Fibroblast of lung (primary cell): ENCODE measurements around the gene PCSK2. TPM values are rescaled to one million over a fixed set of nuclear protein-coding genes. Genes with fewer than 3 reads are reported as not detected.

Source experiments
- DNase-seq, 2 donors: peaks; one replicate each; pipeline versions ENCODE4 v3.0.0 to v3.0.0-alpha.2; 2010; ENCODE audit warnings: low read depth in 2 of 2
- H2AFZ ChIP-seq: 2 replicates; pipeline ENCODE4 v1.5.1; 2012; ENCODE audit warnings: low read length, control low read depth, inconsistent platforms
- H3K27ac ChIP-seq: 2 replicates; pipeline ENCODE4 v1.5.1; 2011; ENCODE audit warnings: low read length, control low read depth; ENCODE audit not compliant: insufficient read depth
- H3K27me3 ChIP-seq: 2 replicates; pipeline ENCODE4 v1.5.1; 2011; ENCODE audit warnings: mild to moderate bottlenecking, low read length; ENCODE audit not compliant: control insufficient read depth, insufficient read depth
- H3K36me3 ChIP-seq: 2 replicates; pipeline ENCODE4 v1.5.1; 2011; ENCODE audit warnings: low read length; ENCODE audit not compliant: control insufficient read depth, insufficient read depth
- H3K4me1 ChIP-seq: 2 replicates; pipeline ENCODE4 v1.5.1; 2011; ENCODE audit warnings: low read length; ENCODE audit not compliant: control insufficient read depth, insufficient read depth; ENCODE audit errors: extremely low read depth
- H3K4me2 ChIP-seq: 2 replicates; pipeline ENCODE4 v1.5.1; 2011; ENCODE audit warnings: low read length, control low read depth; ENCODE audit not compliant: insufficient read depth; ENCODE audit errors: extremely low read depth
- H3K4me3 ChIP-seq, 4 experiments: fragments of 200-600 bp in 1 of 4; sonication (generic) in 1 of 4; replicated peaks in 1 of 4; 2 replicates each; pipeline ENCODE4 v1.5.1; 2011 to 2016; ENCODE audit warnings: low read length in 4 of 4, low read depth in 3 of 4, mild to moderate bottlenecking in 3 of 4, control low read depth in 2 of 4, inconsistent platforms in 1 of 4, mixed read lengths in 1 of 4; ENCODE audit not compliant: insufficient read depth in 1 of 4; ENCODE audit errors: control extremely low read depth in 1 of 4
- H3K79me2 ChIP-seq: 2 replicates; pipeline ENCODE4 v1.5.1; 2012; ENCODE audit warnings: mild to moderate bottlenecking, low read length, inconsistent platforms; ENCODE audit not compliant: control insufficient read depth, insufficient read depth
- H3K9ac ChIP-seq: 2 replicates; pipeline ENCODE4 v1.5.1; 2011; ENCODE audit warnings: mild to moderate bottlenecking, low read length, control low read depth; ENCODE audit not compliant: insufficient read depth
- H3K9me3 ChIP-seq: 2 replicates; pipeline ENCODE4 v1.5.1; 2012; ENCODE audit warnings: low read depth, low read length; ENCODE audit not compliant: control insufficient read depth, insufficient read depth
- H4K20me1 ChIP-seq: 2 replicates; pipeline ENCODE4 v1.5.1; 2011; ENCODE audit warnings: low read length; ENCODE audit not compliant: control insufficient read depth, insufficient read depth; ENCODE audit errors: extremely low read depth
- EZH2 ChIP-seq: IDR thresholded peaks from 2 replicates; pipeline ENCODE4 v1.5.1; 2012; ENCODE audit warnings: low read length, control low read depth, mild to moderate bottlenecking; ENCODE audit errors: missing control alignments
- polyA plus RNA-seq, 2 donors: library from polyadenylated mRNA; depleted of rRNA in 1 of 2; stranded (reverse) in 1 of 2; unstranded in 1 of 2; fragments of >200 nt; gene quantifications; 2 replicates each; pipeline ENCODE4 v1.2.1, GENCODE V29; 2011 to 2012; ENCODE audit warnings: missing spikeins in 1 of 2
- total RNA-seq: library from RNA; depleted of rRNA; stranded (reverse); fragments of >200 nt; gene quantifications from 2 replicates; pipeline ENCODE4 v1.2.1, GENCODE V29; 2014
- TF ChIP-seq, protein P1 (sequence below), 2 donors: IDR thresholded peaks in 1 of 2; conservative IDR thresholded peaks in 1 of 2; 1 replicate in 1 of 2; 2 replicates in 1 of 2; pipeline ENCODE4 v1.5.1; 2011 to 2012; ENCODE audit warnings: low read length in 2 of 2, control low read depth in 1 of 2, inconsistent platforms in 1 of 2, low read depth in 1 of 2, mild to moderate bottlenecking in 1 of 2

The PCSK2 gene
- total and polyA plus RNA-seq, 2 donors (not counting 1 experiment from before 2014, with no cell fraction given): under 0.01 to 1.2 TPM

DNA sequence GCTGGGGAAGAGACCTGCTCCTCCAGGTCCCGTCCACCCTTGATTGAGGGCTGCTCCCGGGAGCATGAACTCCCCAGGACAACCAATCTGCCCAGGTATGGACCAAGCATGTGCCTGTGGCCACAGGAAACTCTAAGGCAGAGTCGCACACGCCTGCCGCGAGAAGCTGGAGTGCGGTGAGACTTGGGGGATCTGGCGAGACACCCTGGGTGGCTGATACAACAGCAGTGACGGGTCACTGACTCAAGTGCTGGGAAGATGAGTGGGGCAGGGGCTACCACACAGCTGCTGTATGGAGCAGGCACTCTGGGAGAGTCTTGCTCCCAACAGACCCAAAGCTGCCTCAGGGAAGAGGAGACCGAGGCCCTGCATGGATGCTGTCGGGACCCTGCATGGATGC, 264.2 kb downstream of the PCSK2 start:
- Histone ChIP-seq H3K4me3 (no peak overlapping the region), H2AFZ (no peak overlapping the region), H3K4me2 (no peak overlapping the region), H3K79me2 (no peaks in the 10 kb centered on the region), H3K27me3 (peaks cover 3% of the 10 kb centered on the region), H3K9ac (no peak overlapping the region), H3K4me1 (no peaks in the 10 kb centered on the region), H3K27ac (no peak overlapping the region), H3K36me3 (no peaks in the 10 kb centered on the region), H3K9me3 (no peaks in the 10 kb centered on the region), H4K20me1 (no peaks in the 10 kb centered on the region)
- no peak for TF ChIP-seq EZH2
- TF ChIP-seq, protein P1, sequence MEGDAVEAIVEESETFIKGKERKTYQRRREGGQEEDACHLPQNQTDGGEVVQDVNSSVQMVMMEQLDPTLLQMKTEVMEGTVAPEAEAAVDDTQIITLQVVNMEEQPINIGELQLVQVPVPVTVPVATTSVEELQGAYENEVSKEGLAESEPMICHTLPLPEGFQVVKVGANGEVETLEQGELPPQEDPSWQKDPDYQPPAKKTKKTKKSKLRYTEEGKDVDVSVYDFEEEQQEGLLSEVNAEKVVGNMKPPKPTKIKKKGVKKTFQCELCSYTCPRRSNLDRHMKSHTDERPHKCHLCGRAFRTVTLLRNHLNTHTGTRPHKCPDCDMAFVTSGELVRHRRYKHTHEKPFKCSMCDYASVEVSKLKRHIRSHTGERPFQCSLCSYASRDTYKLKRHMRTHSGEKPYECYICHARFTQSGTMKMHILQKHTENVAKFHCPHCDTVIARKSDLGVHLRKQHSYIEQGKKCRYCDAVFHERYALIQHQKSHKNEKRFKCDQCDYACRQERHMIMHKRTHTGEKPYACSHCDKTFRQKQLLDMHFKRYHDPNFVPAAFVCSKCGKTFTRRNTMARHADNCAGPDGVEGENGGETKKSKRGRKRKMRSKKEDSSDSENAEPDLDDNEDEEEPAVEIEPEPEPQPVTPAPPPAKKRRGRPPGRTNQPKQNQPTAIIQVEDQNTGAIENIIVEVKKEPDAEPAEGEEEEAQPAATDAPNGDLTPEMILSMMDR (conservative IDR thresholded peaks at IDR 0.05 in 1 of 2, IDR thresholded peaks at IDR 0.05 in 1 of 2; ENCODE audit: low read depth in 1 of 2, low read length in 2 of 2): no peak
- no peak for DNase-seq

DNA sequence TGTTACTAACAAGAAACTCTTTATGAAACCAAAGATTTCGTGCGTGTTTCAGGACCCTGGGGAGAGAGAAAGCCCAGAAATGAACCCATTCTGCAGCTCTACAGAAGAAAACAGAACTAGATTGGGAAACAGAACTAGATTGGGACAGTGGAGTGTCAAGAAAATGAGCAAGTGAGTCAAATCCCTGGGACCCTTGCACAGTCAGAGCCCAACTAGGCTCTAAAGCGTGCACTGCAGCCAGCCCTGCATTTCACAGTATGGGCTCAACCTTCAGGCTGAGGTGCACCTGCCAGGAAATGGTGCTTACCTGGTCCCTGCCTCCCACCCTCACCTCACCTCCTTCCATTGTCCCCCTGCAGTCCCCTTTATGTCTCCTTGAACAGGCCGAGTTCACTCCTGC, 264.6 kb downstream of the PCSK2 start:
- H3K4me3 ChIP-seq: no peak overlapping the region
- no peaks in the 10 kb centered on the region for H3K4me1 ChIP-seq
- H3K4me2 ChIP-seq: no peak overlapping the region
- no peak overlapping the region for H3K27ac ChIP-seq
- H3K9ac ChIP-seq: no peak overlapping the region
- TF ChIP-seq, protein P1 (conservative IDR thresholded peaks at IDR 0.05 in 1 of 2, IDR thresholded peaks at IDR 0.05 in 1 of 2; ENCODE audit: low read depth in 1 of 2, low read length in 2 of 2): no peak
- no peak for TF ChIP-seq EZH2
- H2AFZ ChIP-seq: no peak overlapping the region
- no peaks in the 10 kb centered on the region for H3K79me2 ChIP-seq
- H3K36me3 ChIP-seq: no peaks in the 10 kb centered on the region
- H3K27me3 ChIP-seq: peaks cover 3% of the 10 kb centered on the region
- no peaks in the 10 kb centered on the region for H3K9me3 ChIP-seq
- H4K20me1 ChIP-seq: no peaks in the 10 kb centered on the region
- DNase-seq: no peak

DNA sequence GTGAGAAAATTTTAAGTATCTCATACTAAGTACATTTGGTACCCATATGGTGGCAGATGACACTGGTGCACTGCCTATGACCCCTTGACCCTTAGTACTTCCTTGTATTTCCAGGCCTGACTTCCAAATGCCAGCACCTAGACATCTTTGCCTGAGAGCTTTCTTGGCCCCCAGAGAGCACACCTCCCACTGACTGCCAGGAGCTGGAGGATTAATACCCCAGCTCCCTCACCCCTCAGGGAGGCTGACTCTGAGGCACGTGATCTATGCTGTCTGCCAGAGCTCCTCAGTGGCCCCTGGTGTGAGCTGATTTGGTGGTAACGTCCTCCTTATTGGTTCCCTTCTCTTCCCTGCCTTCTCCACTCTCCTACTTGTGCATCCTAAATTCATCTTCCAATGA, 266.3 kb downstream of the PCSK2 start:
- Histone ChIP-seq H2AFZ (no peak overlapping the region), H3K79me2 (no peaks in the 10 kb centered on the region), H3K4me2 (no peak overlapping the region), H3K9me3 (no peaks in the 10 kb centered on the region), H3K36me3 (no peaks in the 10 kb centered on the region), H3K4me3 (no peak overlapping the region), H4K20me1 (no peaks in the 10 kb centered on the region), H3K4me1 (no peaks in the 10 kb centered on the region), H3K27me3 (peaks cover 2% of the 10 kb centered on the region), H3K9ac (no peak overlapping the region), H3K27ac (no peak overlapping the region)
- no peak for DNase-seq
- TF ChIP-seq, protein P1 (conservative IDR thresholded peaks at IDR 0.05 in 1 of 2, IDR thresholded peaks at IDR 0.05 in 1 of 2; ENCODE audit: low read depth in 1 of 2, low read length in 2 of 2): no peak
- TF ChIP-seq EZH2: no peak
